H1 (cell line): ENCODE data around the gene PET117. TPM values are rescaled to one million over a fixed set of nuclear protein-coding genes. Genes with fewer than 3 reads are reported as not detected.

Experiments
- CTCF ChIA-PET: fragments of 300-600 bp; sonication (Branson Sonifier 250); formaldehyde crosslinking; loops from one replicate; lab custom pipeline; 2021; ENCODE audit not compliant: partially characterized antibody; lab: Charles Lee
- POLR2A ChIA-PET: fragments of 300-600 bp; sonication (Branson Sonifier 250); formaldehyde crosslinking; loops from one replicate; lab custom pipeline; 2021; ENCODE audit warnings: inconsistent platforms; ENCODE audit not compliant: partially characterized antibody; lab: Charles Lee
- DNase-seq, 2 experiments: peaks; one replicate each; pipeline versions ENCODE4 v3.0.0 to v3.0.0-alpha.2; 2010 to 2022; ENCODE audit warnings: low spot score in 2 of 2, low read depth in 1 of 2, mixed read lengths in 1 of 2
- FAIRE-seq: peaks from 2 replicates; lab custom pipeline; 2011; peaks lifted over from hg19 to GRCh38; lab: Jason Lieb, UNC
- H2AFZ ChIP-seq: 2 replicates; pipeline ENCODE4 v1.8.1; 2012; ENCODE audit warnings: low read length, inconsistent platforms
- H2AK5ac ChIP-seq: 2 replicates; pipeline ENCODE4 v1.6.1; 2013; ENCODE audit warnings: low read depth, low read length
- H2BK120ac ChIP-seq: replicated peaks from 2 replicates; pipeline ENCODE3; 2013; ENCODE audit warnings: low read depth, low read length, inconsistent platforms
- H2BK12ac ChIP-seq: 2 replicates; pipeline ENCODE4 v1.6.1; 2013; ENCODE audit warnings: low read depth, low read length
- H2BK15ac ChIP-seq: 2 replicates; pipeline ENCODE4 v1.6.1; 2013; ENCODE audit warnings: low read length
- H2BK20ac ChIP-seq: 2 replicates; pipeline ENCODE4 v1.6.1; 2013; ENCODE audit warnings: low read length
- H2BK5ac ChIP-seq: 2 replicates; pipeline ENCODE4 v1.6.1; 2013; ENCODE audit warnings: low read depth, low read length
- H3K14ac ChIP-seq: 2 replicates; pipeline ENCODE4 v1.6.1; 2013; ENCODE audit warnings: inconsistent platforms; ENCODE audit not compliant: insufficient read length
- H3K18ac ChIP-seq: 2 replicates; pipeline ENCODE4 v1.6.1; 2013; ENCODE audit warnings: low read length; ENCODE audit errors: extremely low read depth
- H3K23ac ChIP-seq: 2 replicates; pipeline ENCODE4 v1.6.1; 2013; ENCODE audit warnings: inconsistent platforms; ENCODE audit not compliant: insufficient read length
- H3K23me2 ChIP-seq: 2 replicates; pipeline ENCODE4 v1.6.1; 2013; ENCODE audit warnings: low read depth, low read length
- H3K27ac ChIP-seq: 2 replicates; pipeline ENCODE4 v1.6.1; 2011; ENCODE audit warnings: low read depth, low read length, inconsistent platforms
- H3K27me3 ChIP-seq, 4 experiments: replicated peaks in 1 of 4; 1 replicate in 1 of 4; 2 replicates in 3 of 4; pipeline versions ENCODE4 v1.6.1 to v1.8.1; 2011 to 2013; ENCODE audit warnings: low read length in 3 of 4, mild to moderate bottlenecking in 3 of 4, inconsistent platforms in 2 of 4, mixed read lengths in 2 of 4, moderate library complexity in 1 of 4; ENCODE audit not compliant: control insufficient read depth in 3 of 4, insufficient read depth in 3 of 4; ENCODE audit errors: extremely low read depth in 1 of 4
- H3K36me3 ChIP-seq, 4 experiments: 2 replicates each; pipeline versions ENCODE4 v1.6.1 to v1.8.1; 2011 to 2013; ENCODE audit warnings: mild to moderate bottlenecking in 4 of 4, low read length in 3 of 4, moderate library complexity in 2 of 4, control low read depth in 1 of 4, inconsistent platforms in 1 of 4; ENCODE audit not compliant: insufficient read depth in 4 of 4, control insufficient read depth in 2 of 4
- H3K4ac ChIP-seq: replicated peaks from 2 replicates; pipeline ENCODE3; 2013; ENCODE audit warnings: low read length, low read depth, mixed read lengths, inconsistent platforms; ENCODE audit not compliant: insufficient read length
- H3K4me1 ChIP-seq, 4 experiments: replicated peaks in 1 of 4; 1 replicate in 1 of 4; 2 replicates in 3 of 4; pipeline versions ENCODE4 v1.6.1 to v1.8.1; 2011 to 2013; ENCODE audit warnings: low read length in 3 of 4, inconsistent platforms in 2 of 4, mixed read lengths in 1 of 4; ENCODE audit not compliant: insufficient read depth in 4 of 4, control insufficient read depth in 3 of 4
- H3K4me2 ChIP-seq, 2 experiments: 2 replicates each; pipeline versions ENCODE4 v1.6.1 to v1.8.1; 2011 to 2013; ENCODE audit warnings: low read depth in 2 of 2, low read length in 2 of 2, control low read depth in 1 of 2, inconsistent platforms in 1 of 2, mild to moderate bottlenecking in 1 of 2; ENCODE audit not compliant: insufficient read depth in 1 of 2
- H3K4me3 ChIP-seq, 4 experiments: fragments of 200-600, 300-600 bp in 1 of 4; sonication (generic), shearing (Covaris generic), sonication (Bioruptor Twin) in 1 of 4; 2 replicates each; pipeline versions ENCODE4 v1.5.1 to v1.8.1; 2011 to 2016; ENCODE audit warnings: low read length in 4 of 4, low read depth in 3 of 4, control low read depth in 2 of 4, inconsistent platforms in 2 of 4, mild to moderate bottlenecking in 2 of 4, mixed read lengths in 1 of 4, moderate library complexity in 1 of 4; ENCODE audit not compliant: insufficient read depth in 2 of 4; ENCODE audit errors: extremely low read depth in 1 of 4
- H3K56ac ChIP-seq: replicated peaks from 2 replicates; pipeline ENCODE3; 2013; ENCODE audit warnings: low read depth, mild to moderate bottlenecking, mixed read lengths, low read length, inconsistent platforms; ENCODE audit not compliant: insufficient read length
- H3K79me1 ChIP-seq: 2 replicates; pipeline ENCODE4 v1.6.1; 2013; ENCODE audit warnings: low read depth, low read length, control low read depth
- H3K79me2 ChIP-seq, 2 experiments: 2 replicates each; pipeline versions ENCODE4 v1.6.1 to v1.8.1; 2012 to 2013; ENCODE audit warnings: low read length in 2 of 2, mild to moderate bottlenecking in 2 of 2, inconsistent platforms in 1 of 2; ENCODE audit not compliant: insufficient read depth in 2 of 2, control insufficient read depth in 1 of 2
- H3K9ac ChIP-seq, 4 experiments: replicated peaks in 1 of 4; 1 replicate in 1 of 4; 2 replicates in 3 of 4; pipeline versions ENCODE4 v1.6.1 to v1.8.1; 2011 to 2013; ENCODE audit warnings: low read depth in 3 of 4, low read length in 3 of 4, control low read depth in 2 of 4, mild to moderate bottlenecking in 2 of 4, moderate library complexity in 2 of 4, inconsistent platforms in 1 of 4; ENCODE audit errors: extremely low read depth in 1 of 4
- H3K9me3 ChIP-seq, 2 experiments: 2 replicates each; pipeline versions ENCODE4 v1.6.1 to v1.8.1; 2012 to 2013; ENCODE audit warnings: mild to moderate bottlenecking in 2 of 2, moderate library complexity in 2 of 2, control low read depth in 1 of 2, inconsistent platforms in 1 of 2, low read depth in 1 of 2, low read length in 1 of 2, mixed read lengths in 1 of 2; ENCODE audit not compliant: insufficient read depth in 2 of 2
- H4K20me1 ChIP-seq, 2 experiments: replicated peaks in 1 of 2; 2 replicates each; pipeline versions ENCODE3 to v1.8.1; 2011 to 2013; ENCODE audit warnings: inconsistent platforms in 2 of 2, low read length in 2 of 2, mild to moderate bottlenecking in 1 of 2; ENCODE audit not compliant: insufficient read depth in 2 of 2, control insufficient read depth in 1 of 2
- H4K5ac ChIP-seq: 2 replicates; pipeline ENCODE4 v1.6.1; 2013; ENCODE audit warnings: low read length, low read depth, mixed read lengths, inconsistent platforms; ENCODE audit not compliant: insufficient read length
- H4K8ac ChIP-seq: 2 replicates; pipeline ENCODE4 v1.8.0; 2013; ENCODE audit warnings: mild to moderate bottlenecking, moderate library complexity, low read length, inconsistent platforms; ENCODE audit not compliant: insufficient read depth; ENCODE audit errors: extremely low read depth
- H4K91ac ChIP-seq: replicated peaks from 2 replicates; pipeline ENCODE3; 2013; ENCODE audit warnings: low read length, mixed read lengths, inconsistent platforms; ENCODE audit not compliant: insufficient read length
- BACH1 ChIP-seq: IDR thresholded peaks from 2 replicates; pipeline ENCODE4 v1.6.1; 2012; ENCODE audit warnings: low read length, improper control_type of control experiment
- CBX5 ChIP-seq: fragments of 300-800, 300-1000 bp; sonication (generic); IDR thresholded peaks from 2 replicates; pipeline ENCODE4 v1.7.1; 2016; ENCODE audit warnings: antibody characterized with exemption, low read length, low read depth
- CBX8 ChIP-seq: fragments of 300-800, 300-1000 bp; sonication (generic); IDR thresholded peaks from 2 replicates; pipeline ENCODE4 v1.7.1; 2016; ENCODE audit warnings: low read depth, low read length, borderline replicate concordance
- CHD1 ChIP-seq: IDR thresholded peaks from 2 replicates; pipeline ENCODE4 v1.6.1; 2012; ENCODE audit warnings: low read depth, low read length, improper control_type of control experiment
- CHD2 ChIP-seq: IDR thresholded peaks from 2 replicates; pipeline ENCODE4 v1.6.1; 2012; ENCODE audit warnings: low read length, improper control_type of control experiment
- EZH2 ChIP-seq: fragments of 200-600 bp; sonication (generic); IDR thresholded peaks from 2 replicates; pipeline ENCODE4 v1.7.1; 2012; ENCODE audit warnings: low read depth, mild to moderate bottlenecking, moderate library complexity, low read length, inconsistent platforms; ENCODE audit not compliant: severe bottlenecking
- NRF1 ChIP-seq: IDR thresholded peaks from 2 replicates; pipeline ENCODE4 v1.6.1; 2011; ENCODE audit warnings: mild to moderate bottlenecking, low read depth, low read length, improper control_type of control experiment
- POLR2AphosphoS5 ChIP-seq: IDR thresholded peaks from 2 replicates; pipeline ENCODE4 v1.6.1; 2011; ENCODE audit warnings: low read depth, low read length
- SIN3A ChIP-seq, 2 experiments: IDR thresholded peaks in 1 of 2; conservative IDR thresholded peaks in 1 of 2; 2 replicates each; pipeline ENCODE4 v1.6.1; 2011 to 2012; ENCODE audit warnings: low read length in 2 of 2, improper control_type of control experiment in 1 of 2, low read depth in 1 of 2, mild to moderate bottlenecking in 1 of 2
- SP2 ChIP-seq: IDR thresholded peaks from 2 replicates; pipeline ENCODE4 v1.6.1; 2012; ENCODE audit warnings: mild to moderate bottlenecking, low read length, inconsistent platforms
- SRF ChIP-seq: IDR thresholded peaks from 2 replicates; pipeline ENCODE4 v1.6.1; 2011; ENCODE audit warnings: mild to moderate bottlenecking, low read depth, low read length, moderate library complexity
- TCF12 ChIP-seq: IDR thresholded peaks from 2 replicates; pipeline ENCODE4 v1.6.1; 2011; ENCODE audit warnings: low read depth, mild to moderate bottlenecking, low read length
- TEAD4 ChIP-seq: IDR thresholded peaks from 2 replicates; pipeline ENCODE4 v1.6.1; 2012; ENCODE audit warnings: low read depth, low read length, inconsistent platforms, mixed read lengths
- WGBS, 2 experiments: shearing (Covaris generic) in 1 of 2; methylation state at CpG; one replicate each; pipeline versions ENCODE4 v1.1.6 to v1.1.7; 2013 to 2015; ENCODE audit warnings: low lambda C conversion rate in 2 of 2, mixed read lengths in 2 of 2, inconsistent platforms in 1 of 2, low coverage in 1 of 2, missing lambda C conversion rate in 1 of 2; ENCODE audit not compliant: insufficient replicate concordance in 2 of 2, insufficient coverage in 1 of 2, insufficient read length in 1 of 2; ENCODE audit errors: extremely low coverage in 1 of 2, missing lambda C conversion rate in 1 of 2; 5-methylcytosine and 5-hydroxymethylcytosine counted together
- polyA plus RNA-seq, 7 experiments: library from polyadenylated mRNA; depleted of rRNA in 3 of 7; stranded (reverse) in 5 of 7; unstranded in 2 of 7; fragments of >200 nt in 5 of 7; fragments of 200-250 nt in 2 of 7; gene quantifications; 1 replicate in 5 of 7; 2 replicates in 1 of 7; 4 replicates in 1 of 7; pipeline versions ENCODE4 v1.2.1 to v1.2.3, GENCODE V29; 2011 to 2013; ENCODE audit warnings: missing spikeins in 2 of 7, mixed read lengths in 2 of 7
- total RNA-seq: library from RNA; stranded (reverse); fragmentation: NEBNext Ultra II Directional; extraction: Animal tissue kit (Norgen Biotek cat#: 25700); gene quantifications from 2 replicates; pipeline ENCODE4 v1.2.1, GENCODE V29; 2021
- TF ChIP-seq, protein P1 (sequence below): IDR thresholded peaks from 2 replicates; pipeline ENCODE4 v1.6.1; 2012; ENCODE audit warnings: inconsistent platforms

The PET117 gene
- total and polyA plus RNA-seq, 2 of the 8 experiments (the other 6 are each of a cell fraction or from before 2014, with no cell fraction given): 9.1 to 23.8 TPM

GRCh38 chr20:18191306-18191705, 53.6 kb downstream of the PET117 start:
- Histone ChIP-seq H2BK5ac (no peak overlapping the region), H3K4me3 (no peak overlapping the region), H3K79me1 (no peaks in the 10 kb centered on the region), H3K18ac (no peak overlapping the region), H3K36me3 (peaks cover under 1 to 23% (median 9%) of the 10 kb centered on the region in 4 experiments; a peak in 7 of 8 replicates), H2BK20ac (no peak overlapping the region), H3K23me2 (no peaks in the 10 kb centered on the region), H3K9ac (no peak overlapping the region), H3K79me2 (no peaks in the 10 kb centered on the region), H4K5ac (no peak overlapping the region), H3K27ac (no peak overlapping the region), H4K20me1 (peaks cover 0 to 2% of the 10 kb centered on the region in 2 experiments), H3K4ac (no peak overlapping the region), H3K4me1 (no peaks in the 10 kb centered on the region), H3K14ac (no peak overlapping the region), H4K8ac (no peak overlapping the region), H2BK15ac (no peak overlapping the region), H2BK120ac (no peak overlapping the region), H3K23ac (no peak overlapping the region), H3K27me3 (no peaks in the 10 kb centered on the region), H3K56ac (no peak overlapping the region), H3K4me2 (no peak overlapping the region), H2AK5ac (no peak overlapping the region), H3K9me3 (peaks cover 0 to 3% of the 10 kb centered on the region in 2 experiments; a peak in 1 of 4 replicates), H2BK12ac (no peak overlapping the region), H2AFZ (no peak overlapping the region), H4K91ac (no peak overlapping the region)
- CTCF ChIA-PET: interaction anchor here (0.5 to 1.6 kb wide), 17 partner anchors 9 to 1598 kb away, joined by 3 to 5 read pairs (median 3); no protein-coding TSS in a partner anchor
- 89% methylated on average over 1 of the region's 1 CpG; no CpG with 5 or more reads in 1 of the 2 experiments for WGBS, 2 experiments
- DNase-seq (no peak), FAIRE-seq (no peak)
- no peak for TF ChIP-seq TEAD4
- no peak for TF ChIP-seq BACH1
- TF ChIP-seq NRF1: no peak
- TF ChIP-seq SP2: no peak
- no peak for TF ChIP-seq CBX5
- TF ChIP-seq SIN3A (conservative IDR thresholded peaks at IDR 0.05 in 1 of 2, IDR thresholded peaks at IDR 0.05 in 1 of 2; ENCODE audit: low read depth in 1 of 2, low read length in 2 of 2): no peak
- TF ChIP-seq POLR2AphosphoS5: no peak
- TF ChIP-seq EZH2: no peak
- no peak for TF ChIP-seq CHD2
- no peak for TF ChIP-seq TCF12
- TF ChIP-seq, protein P1, sequence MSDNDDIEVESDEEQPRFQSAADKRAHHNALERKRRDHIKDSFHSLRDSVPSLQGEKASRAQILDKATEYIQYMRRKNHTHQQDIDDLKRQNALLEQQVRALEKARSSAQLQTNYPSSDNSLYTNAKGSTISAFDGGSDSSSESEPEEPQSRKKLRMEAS: no peak
- no peak for TF ChIP-seq SRF
- TF ChIP-seq CBX8: no peak
- no peak for TF ChIP-seq CHD1
- POLR2A ChIA-PET: interaction anchor here (0.6 to 1.7 kb wide), 3 partner anchors 16 to 99 kb away, joined by 3 to 6 read pairs (median 3); partner anchors contain the start of gene ZNF133
